ENCODE measurements around the gene GVQW3.

DNA sequence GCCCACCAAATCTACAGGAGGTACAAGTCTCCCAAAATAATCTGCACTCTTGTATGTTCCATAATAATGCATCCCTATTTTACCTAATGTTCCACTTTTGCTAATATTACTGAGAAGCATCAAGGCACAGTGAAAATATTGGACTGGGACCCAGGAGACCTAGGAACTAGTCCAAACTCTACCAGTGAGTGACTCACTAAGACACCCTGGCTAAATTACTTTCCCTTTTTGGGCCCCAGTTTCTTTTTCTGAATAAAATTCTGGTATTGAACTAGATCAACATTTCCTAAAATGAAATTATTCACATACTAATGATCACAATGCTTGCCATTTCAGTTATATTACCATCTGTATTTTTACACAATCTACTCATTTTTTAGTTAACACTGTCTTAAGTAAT is 19.7 kb upstream of the GVQW3 start:
- TF ChIP-seq CTCF (IDR thresholded peaks at IDR 0.05) (no peak), POLR2A (IDR thresholded peaks at IDR 0.05) (no peak)

Measured in lower leg skin (tissue), 3 donors.